SK-N-SH (cell line): ENCODE data around the gene POLR1H. TPM values are rescaled to one million over a fixed set of nuclear protein-coding genes. Genes with fewer than 3 reads are reported as not detected.
A peak's percentile ranks its signal among the peaks of the same experiment; 100 is the strongest.

ENCODE experiments used
- CTCF ChIA-PET: fragments of 300-600, 350-600 bp; formaldehyde crosslinking; extraction: SDS; loops from one replicate; lab custom pipeline; 2021; lab: Yijun Ruan, JAX
- POLR2A ChIA-PET: fragments of 350-600 bp; sonication (Branson Sonifier 250); formaldehyde crosslinking; extraction: SDS; loops from one replicate; lab custom pipeline; 2020; ENCODE audit warnings: antibody characterized with exemption, inconsistent platforms; lab: Yijun Ruan, JAX
- DNase-seq: peaks from one replicate; pipeline ENCODE4 v3.0.0; 2012
- H2AFZ ChIP-seq: fragments of 200-600 bp; sonication (generic); 2 replicates; pipeline ENCODE4 v1.8.1; 2016; ENCODE audit warnings: antibody characterized with exemption, mild to moderate bottlenecking, low read depth
- H3F3A ChIP-seq: fragments of 200-600 bp; sonication (generic); replicated peaks from 2 replicates; pipeline ENCODE3; 2016; ENCODE audit warnings: antibody characterized with exemption, mild to moderate bottlenecking; ENCODE audit not compliant: insufficient read depth
- H3K27ac ChIP-seq, 2 experiments: fragments of 200-500 bp in 1 of 2; fragments of 200-600 bp in 1 of 2; sonication (Bioruptor generic) in 1 of 2; sonication (generic), shearing (Covaris generic) in 1 of 2; 2 replicates each; pipeline versions ENCODE4 v1.5.1 to v1.6.1; 2014 to 2016; ENCODE audit warnings: low read depth in 2 of 2, inconsistent platforms in 1 of 2, low read length in 1 of 2, mild to moderate bottlenecking in 1 of 2, mixed read lengths in 1 of 2
- H3K27me3 ChIP-seq: fragments of 200-600 bp; sonication (generic), shearing (Covaris generic); 2 replicates; pipeline ENCODE4 v1.6.1; 2016; ENCODE audit warnings: mixed run types; ENCODE audit not compliant: insufficient read depth
- H3K36me3 ChIP-seq, 2 experiments: fragments of 200-500 bp in 1 of 2; fragments of 200-600 bp in 1 of 2; sonication (Bioruptor generic) in 1 of 2; sonication (generic) in 1 of 2; replicated peaks in 1 of 2; 2 replicates each; pipeline versions ENCODE3 to v1.5.1; 2014 to 2016; ENCODE audit warnings: low read length in 1 of 2, mild to moderate bottlenecking in 1 of 2; ENCODE audit not compliant: insufficient read depth in 2 of 2, control insufficient read depth in 1 of 2
- H3K4me1 ChIP-seq, 2 experiments: fragments of 200-500 bp in 1 of 2; fragments of 200-600 bp in 1 of 2; sonication (Bioruptor generic) in 1 of 2; sonication (generic), shearing (Covaris generic) in 1 of 2; 2 replicates each; pipeline versions ENCODE4 v1.5.1 to v1.6.1; 2014 to 2016; ENCODE audit warnings: low read depth in 1 of 2, low read length in 1 of 2, mixed run types in 1 of 2; ENCODE audit not compliant: insufficient read depth in 2 of 2, control insufficient read depth in 1 of 2
- H3K4me2 ChIP-seq: fragments of 200-600 bp; sonication (generic), shearing (Covaris generic); 2 replicates; pipeline ENCODE4 v1.6.1; 2017; ENCODE audit warnings: mixed run types
- H3K4me3 ChIP-seq, 2 experiments: fragments of 200-500 bp in 1 of 2; fragments of 200-600 bp in 1 of 2; sonication (Bioruptor generic) in 1 of 2; sonication (generic), shearing (Covaris generic) in 1 of 2; 2 replicates each; pipeline versions ENCODE4 v1.5.1 to v1.8.1; 2014 to 2016; ENCODE audit warnings: low read depth in 2 of 2, inconsistent platforms in 1 of 2, low read length in 1 of 2, mild to moderate bottlenecking in 1 of 2, mixed read lengths in 1 of 2, moderate library complexity in 1 of 2
- H3K79me2 ChIP-seq: fragments of 200-600 bp; sonication (generic); 2 replicates; pipeline ENCODE4 v1.8.1; 2017; ENCODE audit warnings: mild to moderate bottlenecking; ENCODE audit not compliant: insufficient read depth
- H3K9ac ChIP-seq: fragments of 200-600 bp; sonication (generic); 2 replicates; pipeline ENCODE4 v1.6.1; 2017; ENCODE audit warnings: mixed run types
- H3K9me2 ChIP-seq: fragments of 200-600 bp; sonication (generic); 2 replicates; pipeline ENCODE4 v1.6.1; 2017; ENCODE audit warnings: mixed run types
- H3K9me3 ChIP-seq: fragments of 200-600 bp; sonication (generic); 2 replicates; pipeline ENCODE4 v1.6.1; 2017; ENCODE audit warnings: mixed run types, mild to moderate bottlenecking, moderate library complexity
- H4K20me1 ChIP-seq: fragments of 200-600 bp; sonication (generic); 2 replicates; pipeline ENCODE4 v1.6.1; 2017; ENCODE audit warnings: mild to moderate bottlenecking, mixed run types; ENCODE audit not compliant: insufficient read depth
- CHD2 ChIP-seq: fragments of 150-350 bp; IDR thresholded peaks from 2 replicates; pipeline ENCODE4 v1.6.1; 2018; ENCODE audit warnings: low read length; ENCODE audit not compliant: partially characterized antibody
- CTCF ChIP-seq: fragments of 200-600 bp; sonication (generic); IDR thresholded peaks from 2 replicates; pipeline ENCODE4 v1.6.1; 2017; ENCODE audit warnings: antibody characterized with exemption, mild to moderate bottlenecking, moderate library complexity
- PBX3 ChIP-seq: IDR thresholded peaks from 2 replicates; pipeline ENCODE4; 2012
- RAD21 ChIP-seq: IDR thresholded peaks from 2 replicates; pipeline ENCODE4 v1.6.1; 2012; ENCODE audit warnings: mild to moderate bottlenecking, low read length
- SIN3A ChIP-seq: IDR thresholded peaks from 2 replicates; pipeline ENCODE4 v1.6.1; 2012; ENCODE audit warnings: low read depth, mild to moderate bottlenecking, low read length, moderate library complexity, borderline replicate concordance
- SMC3 ChIP-seq: IDR thresholded peaks from 2 replicates; pipeline ENCODE4 v1.6.1; 2012; ENCODE audit warnings: low read depth, low read length, improper control_type of control experiment
- TAF1 ChIP-seq: IDR thresholded peaks from 2 replicates; pipeline ENCODE4 v1.6.1; 2012; ENCODE audit warnings: low read depth, mild to moderate bottlenecking, low read length, moderate library complexity, borderline replicate concordance
- WGBS: methylation state at CpG from one replicate; pipeline ENCODE4 v1.1.6; 2017; ENCODE audit warnings: low lambda C conversion rate; 5-methylcytosine and 5-hydroxymethylcytosine counted together
- polyA plus RNA-seq, 3 experiments: library from polyadenylated mRNA; depleted of rRNA; stranded (reverse); fragments of >200 nt; gene quantifications; 2 replicates each; pipeline ENCODE4 v1.2.3, GENCODE V29; 2012
- TF ChIP-seq, protein P1 (sequence below): IDR thresholded peaks from 2 replicates; pipeline ENCODE4 v1.6.1; 2012; ENCODE audit warnings: mild to moderate bottlenecking, low read depth, low read length, moderate library complexity

POLR1H gene
- polyA plus RNA-seq, 1 of the 3 experiments (the other 2 are of a cell fraction), result 40.6 TPM

DNA sequence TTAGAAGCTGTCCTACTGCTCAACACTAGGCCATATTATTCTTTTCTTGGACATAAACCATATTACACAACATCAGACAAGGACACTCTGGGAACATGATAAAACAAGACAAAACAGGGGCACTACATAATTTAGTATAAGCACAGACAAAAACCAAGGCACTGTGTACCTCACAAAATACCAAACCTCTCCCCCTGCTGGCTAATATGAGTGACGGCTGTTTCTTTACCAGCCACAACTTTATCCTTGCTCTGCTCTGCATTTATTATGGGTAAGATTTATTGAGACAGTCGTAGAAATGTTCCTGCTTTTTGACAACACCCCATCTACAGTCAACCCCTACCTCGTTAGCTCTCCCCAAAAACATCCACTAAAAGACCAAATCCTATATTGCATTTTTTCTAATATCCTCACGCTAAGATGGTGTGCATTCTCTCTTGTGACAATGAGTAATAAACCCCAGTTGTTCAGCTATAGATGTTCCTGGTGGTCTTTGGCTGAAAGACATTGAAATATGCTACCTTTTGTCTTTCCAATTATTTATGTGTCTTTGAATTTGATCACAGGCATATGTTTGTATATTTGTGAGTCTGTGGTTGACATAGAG is 23.8 kb upstream of the POLR1H start:
- Histone ChIP-seq H3K27ac (no peak overlapping the region), H3K27me3 (no peaks in the 10 kb centered on the region), H3K9ac (no peak overlapping the region), H2AFZ (no peak overlapping the region), H3K4me1 (no peaks in the 10 kb centered on the region), H3K9me2 (no peaks in the 10 kb centered on the region), H3K4me3 (no peak overlapping the region; a peak in 1 of 4 replicates), H4K20me1 (no peaks in the 10 kb centered on the region), H3F3A (no peaks in the 10 kb centered on the region), H3K79me2 (no peaks in the 10 kb centered on the region), H3K36me3 (no peaks in the 10 kb centered on the region), H3K9me3 (no peaks in the 10 kb centered on the region), H3K4me2 (no peak overlapping the region)
- TF ChIP-seq CTCF (peak; percentile 58), SIN3A (no peak), TAF1 (no peak), PBX3 (no peak), RAD21 (peak; percentile 38), SMC3 (peak; percentile 34; the same call in 1 of the 2 replicates)
- TF ChIP-seq, protein P1, sequence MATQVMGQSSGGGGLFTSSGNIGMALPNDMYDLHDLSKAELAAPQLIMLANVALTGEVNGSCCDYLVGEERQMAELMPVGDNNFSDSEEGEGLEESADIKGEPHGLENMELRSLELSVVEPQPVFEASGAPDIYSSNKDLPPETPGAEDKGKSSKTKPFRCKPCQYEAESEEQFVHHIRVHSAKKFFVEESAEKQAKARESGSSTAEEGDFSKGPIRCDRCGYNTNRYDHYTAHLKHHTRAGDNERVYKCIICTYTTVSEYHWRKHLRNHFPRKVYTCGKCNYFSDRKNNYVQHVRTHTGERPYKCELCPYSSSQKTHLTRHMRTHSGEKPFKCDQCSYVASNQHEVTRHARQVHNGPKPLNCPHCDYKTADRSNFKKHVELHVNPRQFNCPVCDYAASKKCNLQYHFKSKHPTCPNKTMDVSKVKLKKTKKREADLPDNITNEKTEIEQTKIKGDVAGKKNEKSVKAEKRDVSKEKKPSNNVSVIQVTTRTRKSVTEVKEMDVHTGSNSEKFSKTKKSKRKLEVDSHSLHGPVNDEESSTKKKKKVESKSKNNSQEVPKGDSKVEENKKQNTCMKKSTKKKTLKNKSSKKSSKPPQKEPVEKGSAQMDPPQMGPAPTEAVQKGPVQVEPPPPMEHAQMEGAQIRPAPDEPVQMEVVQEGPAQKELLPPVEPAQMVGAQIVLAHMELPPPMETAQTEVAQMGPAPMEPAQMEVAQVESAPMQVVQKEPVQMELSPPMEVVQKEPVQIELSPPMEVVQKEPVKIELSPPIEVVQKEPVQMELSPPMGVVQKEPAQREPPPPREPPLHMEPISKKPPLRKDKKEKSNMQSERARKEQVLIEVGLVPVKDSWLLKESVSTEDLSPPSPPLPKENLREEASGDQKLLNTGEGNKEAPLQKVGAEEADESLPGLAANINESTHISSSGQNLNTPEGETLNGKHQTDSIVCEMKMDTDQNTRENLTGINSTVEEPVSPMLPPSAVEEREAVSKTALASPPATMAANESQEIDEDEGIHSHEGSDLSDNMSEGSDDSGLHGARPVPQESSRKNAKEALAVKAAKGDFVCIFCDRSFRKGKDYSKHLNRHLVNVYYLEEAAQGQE, result no peak
- ChIA-PET POLR2A (no interaction called here), CTCF (interaction anchor here (0.6 to 5.3 kb wide), 11 partner anchors 9 to 305 kb away, joined by 3 to 29 read pairs (median 4); no protein-coding TSS in a partner anchor)
- 52% methylated on average over 4 of the region's 4 CpGs for WGBS
- DNase-seq, result peak; percentile 30

DNA sequence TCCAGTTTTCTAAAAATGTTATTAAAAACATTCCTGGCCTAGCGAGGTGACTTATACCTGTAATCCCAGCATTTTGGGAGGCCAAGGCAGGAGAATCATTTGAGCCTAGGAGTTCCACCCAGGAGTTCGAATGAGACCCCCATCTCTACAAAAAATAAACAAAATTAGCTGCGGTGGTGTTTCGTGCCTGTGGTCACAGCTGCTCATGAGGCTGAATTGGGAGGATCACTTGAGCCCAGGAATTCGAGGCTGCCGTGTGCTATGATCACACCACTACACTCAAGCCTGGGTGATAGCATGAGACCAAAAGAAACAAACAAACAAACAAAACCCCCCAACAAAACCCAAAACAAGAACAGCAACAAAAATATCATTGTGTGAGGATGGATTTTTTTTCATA is 19.8 kb upstream of the POLR1H start:
- POLR2A ChIA-PET, result no interaction called here
- CTCF ChIA-PET, result no interaction called here
- 92% methylated on average over 6 of the region's 6 CpGs for WGBS
- no peaks in the 10 kb centered on the region for H3K9me2 ChIP-seq
- no peak overlapping the region for H2AFZ ChIP-seq
- no peak overlapping the region for H3K4me3 ChIP-seq
- H3K4me2 ChIP-seq, result no peak overlapping the region
- H3K27ac ChIP-seq, result no peak overlapping the region
- peaks cover 0 to 6% of the 10 kb centered on the region in 2 experiments; a peak in 1 of 4 replicates for H3K4me1 ChIP-seq
- no peaks in the 10 kb centered on the region for H3K79me2 ChIP-seq
- H3K9ac ChIP-seq, result no peak overlapping the region
- H3K36me3 ChIP-seq, result no peaks in the 10 kb centered on the region
- DNase-seq, result no peak
- no peaks in the 10 kb centered on the region for H3K9me3 ChIP-seq
- no peaks in the 10 kb centered on the region for H3F3A ChIP-seq
- no peaks in the 10 kb centered on the region for H3K27me3 ChIP-seq
- TF ChIP-seq CHD2, result no peak
- TF ChIP-seq, all 33 proteins: peak for 0
- no peaks in the 10 kb centered on the region for H4K20me1 ChIP-seq
